Gastrocnemius medialis (tissue), 4 donors: ENCODE results near the gene VGLL4. TPM values are rescaled to one million over a fixed set of nuclear protein-coding genes. Genes with fewer than 3 reads are reported as not detected.
"Not testable (repeated sequence)": the region's sequence is repeated elsewhere in the genome, so short reads cannot be mapped to it uniquely, and the experiment has no call there.

Experiments used
- ATAC-seq, 2 donors: fragments of 150-250 bp; one replicate each; pipeline ENCODE4 v1.9.1; 2016
- DNase-seq, 2 donors: peaks; one replicate each; pipeline ENCODE4 v3.0.0-alpha.2; 2019
- H3K27ac ChIP-seq, 4 donors: fragments of 200-600 bp; sonication (generic); 1 replicate in 1 of 4; 2 replicates in 3 of 4; pipeline ENCODE4 v1.5.1; 2016 to 2018; ENCODE audit warnings: mild to moderate bottlenecking in 2 of 4, moderate library complexity in 1 of 4
- H3K27me3 ChIP-seq, 3 donors: fragments of 200-600 bp; sonication (generic) in 2 of 3; 1 replicate in 1 of 3; 2 replicates in 2 of 3; pipeline versions ENCODE4 v1.5.1 to v1.6.0; 2016 to 2019; ENCODE audit warnings: mild to moderate bottlenecking in 1 of 3, moderate library complexity in 1 of 3
- H3K36me3 ChIP-seq, 2 donors: fragments of 200-600 bp; sonication (generic) in 1 of 2; one replicate each; pipeline ENCODE4 v1.5.1; 2017 to 2018
- H3K4me1 ChIP-seq, 2 donors: fragments of 200-600 bp; sonication (generic) in 1 of 2; one replicate each; pipeline ENCODE4 v1.5.1; 2016 to 2017; ENCODE audit warnings: mild to moderate bottlenecking in 2 of 2
- H3K4me3 ChIP-seq, 4 donors: fragments of 200-600 bp; sonication (generic) in 3 of 4; 1 replicate in 1 of 4; 2 replicates in 3 of 4; pipeline ENCODE4 v1.5.1; 2016 to 2019; ENCODE audit warnings: mild to moderate bottlenecking in 2 of 4
- H3K9me3 ChIP-seq, 3 donors: fragments of 200-600 bp; sonication (generic) in 2 of 3; 1 replicate in 1 of 3; 2 replicates in 2 of 3; pipeline ENCODE4 v1.5.1; 2016 to 2019
- CTCF ChIP-seq, 5 experiments: fragments of 450-650 bp in 3 of 5; fragments of 200-600 bp in 2 of 5; sonication (generic) in 2 of 5; IDR thresholded peaks in 4 of 5; conservative IDR thresholded peaks in 1 of 5; 1 replicate in 4 of 5; 2 replicates in 1 of 5; pipeline ENCODE4 v1.5.1; 2016 to 2019; ENCODE audit warnings: antibody characterized with exemption in 5 of 5, mild to moderate bottlenecking in 3 of 5, moderate library complexity in 3 of 5
- POLR2A ChIP-seq, 2 donors: fragments of 450-650 bp; IDR thresholded peaks; one replicate each; pipeline ENCODE4 v1.6.1; 2017; ENCODE audit warnings: antibody characterized with exemption in 2 of 2, mild to moderate bottlenecking in 2 of 2, moderate library complexity in 2 of 2
- in situ Hi-C, 4 donors: fragments of 200-750 bp; cut with MboI; loops; one replicate each; pipeline versions ENCODE4 v1.15.0 to v1.8.0; 2017; ENCODE audit warnings: low sequenced_read_pairs in 4 of 4
- intact Hi-C: fragments of 100-400 bp; cut with DNase I; formaldehyde crosslinking; loops from one replicate; pipeline ENCODE4 v1.15.1; 2023; ENCODE audit warnings: low total_unique reads
- total RNA-seq, 4 donors: library from RNA; depleted of rRNA; stranded (reverse); fragments of >200 nt; gene quantifications; one replicate each; pipeline versions ENCODE4 v1.1.0 to v1.2.3, GENCODE V29; 2016

VGLL4 gene
- total RNA-seq, 4 donors from 2014 or later: 8.9 to 20.9 (median 12.8) TPM

GRCh38 chr3:11513817-11514135 is 129.9 kb downstream of the VGLL4 start:
- Histone ChIP-seq H3K27me3 (no peaks in the 10 kb centered on the region), H3K4me1 (peaks cover 25 to 27% of the 10 kb centered on the region in 2 donors), H3K27ac (peak overlapping the region in 3 of 4 donors; percentile 32 to 46 (median 39)), H3K36me3 (no peaks in the 10 kb centered on the region), H3K4me3 (no peak overlapping the region), H3K9me3 (no peaks in the 10 kb centered on the region)
- ATAC-seq (no peak), DNase-seq (no peak)
- intact Hi-C loops: loop anchor here (5.0 kb wide), 1 partner anchor 131 kb away; no protein-coding TSS in a partner anchor
- in situ Hi-C loops: loop anchor here in 1 of 4 donors (25.0 kb wide), 1 partner anchor 126 kb away; no protein-coding TSS in a partner anchor
- no peak for TF ChIP-seq CTCF (IDR thresholded peaks at IDR 0.05 in 4 of 5, conservative IDR thresholded peaks at IDR 0.05 in 1 of 5)
- no peak for TF ChIP-seq POLR2A (IDR thresholded peaks at IDR 0.05)

- ATAC-seq, H3K36me3 ChIP-seq, H3K9me3 ChIP-seq, H3K27me3 ChIP-seq, H3K4me3 ChIP-seq: not testable (repeated sequence)
- Histone ChIP-seq H3K4me1 (peaks cover 25 to 28% of the 10 kb centered on the region in 2 donors), H3K27ac (peak overlapping the region in 3 of 4 donors; percentile 7 to 46 (median 32))
- in situ Hi-C loops (loop anchor here in 1 of 4 donors (25.0 kb wide), 1 partner anchor 126 kb away; no protein-coding TSS in a partner anchor), intact Hi-C loops (loop anchor here (5.0 kb wide), 1 partner anchor 131 kb away; no protein-coding TSS in a partner anchor)
- DNase-seq: peak in 1 of 2 donors; percentile 10
Observed at GRCh38 chr3:11513125-11513816, 130.4 kb downstream of the VGLL4 start.

- H3K36me3 ChIP-seq, H3K27me3 ChIP-seq, H3K27ac ChIP-seq, H3K4me3 ChIP-seq, ATAC-seq, H3K9me3 ChIP-seq: not testable (repeated sequence)
- H3K4me1 ChIP-seq: peaks cover 31 to 35% of the 10 kb centered on the region in 2 donors
- intact Hi-C loops: loop anchor here (5.0 kb wide), 1 partner anchor 129 kb away; no protein-coding TSS in a partner anchor
- peak in 1 of 2 donors; percentile 9 for DNase-seq
- in situ Hi-C loops: loop anchor here in 1 of 4 donors (25.0 kb wide), 1 partner anchor 124 kb away; no protein-coding TSS in a partner anchor
Observed at GRCh38 chr3:11511606-11512005, 132.1 kb downstream of the VGLL4 start.

- peak; percentile 1 to 12 for ATAC-seq
Observed at GRCh38 chr3:11510356-11510755, 133.4 kb downstream of the VGLL4 start.

GRCh38 chr3:11510001-11510340 is 133.7 kb downstream of the VGLL4 start:
- Histone ChIP-seq H3K36me3 (no peaks in the 10 kb centered on the region), H3K27ac (peak overlapping the region; percentile 76 to 92 (median 87)), H3K27me3 (no peaks in the 10 kb centered on the region), H3K4me3 (peak overlapping the region in 2 of 4 donors; percentile 0 to 15), H3K4me1 (peaks cover 31 to 32% of the 10 kb centered on the region in 2 donors), H3K9me3 (no peaks in the 10 kb centered on the region)
- ATAC-seq (peak; percentile 68 to 71), DNase-seq (peak; percentile 60 to 78)
- in situ Hi-C loops: loop anchor here in 1 of 4 donors (25.0 kb wide), 1 partner anchor 123 kb away; no protein-coding TSS in a partner anchor
- no peak for TF ChIP-seq CTCF (IDR thresholded peaks at IDR 0.05 in 4 of 5, conservative IDR thresholded peaks at IDR 0.05 in 1 of 5)
- no peak for TF ChIP-seq POLR2A (IDR thresholded peaks at IDR 0.05)
- intact Hi-C loops: loop anchor here (5.0 kb wide), 1 partner anchor 128 kb away; no protein-coding TSS in a partner anchor

More at GRCh38 chr3:11510356-11510755, 133.4 kb downstream of the VGLL4 start:
- no peaks in the 10 kb centered on the region for H3K36me3 ChIP-seq
- intact Hi-C loops (loop anchor here (5.0 kb wide), 1 partner anchor 128 kb away; no protein-coding TSS in a partner anchor), in situ Hi-C loops (loop anchor here in 1 of 4 donors (25.0 kb wide), 1 partner anchor 123 kb away; no protein-coding TSS in a partner anchor)
- H3K27ac ChIP-seq: peak overlapping the region; percentile 76 to 92 (median 87)
- H3K4me1 ChIP-seq: peaks cover 31 to 35% of the 10 kb centered on the region in 2 donors
- H3K4me3 ChIP-seq: no peak overlapping the region
- TF ChIP-seq POLR2A (IDR thresholded peaks at IDR 0.05): no peak
- TF ChIP-seq CTCF (IDR thresholded peaks at IDR 0.05 in 4 of 5, conservative IDR thresholded peaks at IDR 0.05 in 1 of 5): no peak
- H3K27me3 ChIP-seq: no peaks in the 10 kb centered on the region
- DNase-seq: peak in 1 of 2 donors; percentile 16
- no peaks in the 10 kb centered on the region for H3K9me3 ChIP-seq
